IMR-90 (cell line): ENCODE data around the gene RAD51B. TPM values are rescaled to one million over a fixed set of nuclear protein-coding genes. Genes with fewer than 3 reads are reported as not detected.

Source experiments
- ATAC-seq: fragments of 200-7000 bp; cut with Tn5 transposase; 2 replicates; pipeline ENCODE4 v1.9.1; 2020; ENCODE audit warnings: low read depth, mild to moderate bottlenecking, moderate library complexity
- BruUV-seq: library from RNA; stranded (reverse); fragments of 400-500 nt; replicated peaks from 2 replicates; lab custom pipeline; 2021; lab: Mats Ljungman, UMichigan
- CTCF ChIA-PET: fragments of 300-600 bp; formaldehyde crosslinking; extraction: SDS; loops from one replicate; lab custom pipeline; 2021; ENCODE audit warnings: antibody characterized with exemption; lab: Yijun Ruan, JAX
- POLR2A ChIA-PET: fragments of 300-600 bp; sonication (Branson Sonifier 250); formaldehyde crosslinking; loops from one replicate; lab custom pipeline; 2022; ENCODE audit warnings: antibody characterized with exemption; ENCODE audit not compliant: unreplicated experiment; lab: Charles Lee
- DNase-seq: peaks from one replicate; pipeline ENCODE4 v3.0.0; 2013
- H2AFZ ChIP-seq: replicated peaks from 2 replicates; pipeline ENCODE3; 2013; ENCODE audit warnings: low read length, mild to moderate bottlenecking; ENCODE audit not compliant: poor library complexity
- H2AK5ac ChIP-seq: 2 replicates; pipeline ENCODE4 v1.6.1; 2013; ENCODE audit warnings: low read depth, low read length, inconsistent platforms
- H2AK9ac ChIP-seq: replicated peaks from 2 replicates; pipeline ENCODE3; 2013; ENCODE audit warnings: mild to moderate bottlenecking, low read depth, low read length, moderate library complexity; ENCODE audit not compliant: poor library complexity
- H2BK120ac ChIP-seq: 2 replicates; pipeline ENCODE4 v1.6.1; 2013; ENCODE audit warnings: low read depth, low read length, inconsistent platforms
- H2BK15ac ChIP-seq: 3 replicates; pipeline ENCODE4 v1.6.1; 2013; ENCODE audit warnings: low read depth, low read length, inconsistent platforms
- H2BK20ac ChIP-seq: 2 replicates; pipeline ENCODE4 v1.6.1; 2013; ENCODE audit warnings: low read depth, mild to moderate bottlenecking, inconsistent platforms, low read length, moderate library complexity
- H2BK5ac ChIP-seq: 2 replicates; pipeline ENCODE4 v1.6.1; 2013; ENCODE audit warnings: mild to moderate bottlenecking, low read depth, low read length, inconsistent platforms; ENCODE audit not compliant: poor library complexity, severe bottlenecking
- H3K14ac ChIP-seq: replicated peaks from 2 replicates; pipeline ENCODE4 v1.6.1; 2013; ENCODE audit warnings: low read depth, low read length, inconsistent platforms
- H3K18ac ChIP-seq: 2 replicates; pipeline ENCODE4 v1.6.1; 2013; ENCODE audit warnings: low read depth, low read length, control low read depth
- H3K23ac ChIP-seq: 2 replicates; pipeline ENCODE4 v1.6.1; 2013; ENCODE audit warnings: low read depth, low read length, inconsistent platforms
- H3K27ac ChIP-seq: 2 replicates; pipeline ENCODE4 v1.5.1; 2013; ENCODE audit warnings: mild to moderate bottlenecking, control low read depth, low read length; ENCODE audit not compliant: insufficient read depth
- H3K27me3 ChIP-seq: 2 replicates; pipeline ENCODE4 v1.6.1; 2013; ENCODE audit warnings: low read length; ENCODE audit not compliant: control insufficient read depth, insufficient read depth
- H3K36me3 ChIP-seq: 2 replicates; pipeline ENCODE4 v1.6.1; 2013; ENCODE audit warnings: low read length, mixed read lengths; ENCODE audit not compliant: control insufficient read depth, insufficient read depth
- H3K4ac ChIP-seq: 2 replicates; pipeline ENCODE4 v1.6.1; 2013; ENCODE audit warnings: low read depth, low read length, inconsistent platforms
- H3K4me1 ChIP-seq: 2 replicates; pipeline ENCODE4 v1.6.1; 2013; ENCODE audit warnings: low read length, mixed read lengths; ENCODE audit not compliant: control insufficient read depth, insufficient read depth
- H3K4me2 ChIP-seq: 2 replicates; pipeline ENCODE4 v1.6.1; 2013; ENCODE audit warnings: low read depth, mild to moderate bottlenecking, control low read depth, low read length, moderate library complexity
- H3K4me3 ChIP-seq: 2 replicates; pipeline ENCODE4 v1.5.1; 2013; ENCODE audit warnings: low read depth, mild to moderate bottlenecking, control low read depth, low read length, moderate library complexity; ENCODE audit not compliant: insufficient read depth
- H3K56ac ChIP-seq: 2 replicates; pipeline ENCODE4 v1.6.1; 2013; ENCODE audit warnings: low read length, inconsistent platforms; ENCODE audit not compliant: insufficient read depth; ENCODE audit errors: extremely low read depth
- H3K79me1 ChIP-seq, 2 experiments: 2 replicates each; pipeline ENCODE4 v1.6.1; 2013; ENCODE audit warnings: low read length in 2 of 2, inconsistent platforms in 1 of 2, low read depth in 1 of 2
- H3K9ac ChIP-seq: 2 replicates; pipeline ENCODE4 v1.6.1; 2013; ENCODE audit warnings: low read depth, low read length, control low read depth
- H3K9me1 ChIP-seq: 2 replicates; pipeline ENCODE4 v1.6.1; 2013; ENCODE audit warnings: low read length, inconsistent platforms; ENCODE audit not compliant: insufficient read depth
- H3K9me3 ChIP-seq: 2 replicates; pipeline ENCODE4 v1.6.1; 2013; ENCODE audit warnings: low read length; ENCODE audit not compliant: control insufficient read depth, insufficient read depth
- H4K20me1 ChIP-seq: 2 replicates; pipeline ENCODE4 v1.6.1; 2013; ENCODE audit warnings: low read length, inconsistent platforms; ENCODE audit not compliant: insufficient read depth
- H4K5ac ChIP-seq: 2 replicates; pipeline ENCODE4 v1.6.1; 2013; ENCODE audit warnings: mild to moderate bottlenecking, low read depth, low read length, control low read depth
- H4K8ac ChIP-seq, 2 experiments: 2 replicates each; pipeline ENCODE4 v1.6.1; 2013; ENCODE audit warnings: low read depth in 2 of 2, low read length in 2 of 2, control low read depth in 1 of 2, inconsistent platforms in 1 of 2
- H4K91ac ChIP-seq: 2 replicates; pipeline ENCODE4 v1.6.1; 2013; ENCODE audit warnings: low read depth, low read length, inconsistent platforms; ENCODE audit not compliant: insufficient read depth
- BHLHE40 ChIP-seq: fragments of 150-350 bp; IDR thresholded peaks from 2 replicates; pipeline ENCODE4 v1.6.1; 2016; ENCODE audit warnings: mild to moderate bottlenecking, low read depth, low read length
- CEBPB ChIP-seq: IDR thresholded peaks from 2 replicates; pipeline ENCODE4 v1.6.1; 2012; ENCODE audit warnings: low read depth, low read length, improper control_type of control experiment
- CHD1 ChIP-seq: IDR thresholded peaks from 2 replicates; pipeline ENCODE4 v1.6.1; 2012; ENCODE audit warnings: low read depth, low read length, improper control_type of control experiment
- CTCF ChIP-seq: conservative IDR thresholded peaks from 2 replicates; pipeline ENCODE4 v1.5.1; 2012; ENCODE audit warnings: mild to moderate bottlenecking, low read depth, low read length, improper control_type of control experiment
- FOS ChIP-seq: fragments of 150-350 bp; IDR thresholded peaks from 2 replicates; pipeline ENCODE4 v1.6.1; 2016; ENCODE audit warnings: low read depth, low read length
- MAFK ChIP-seq: IDR thresholded peaks from 2 replicates; pipeline ENCODE4 v1.6.1; 2012; ENCODE audit warnings: low read depth, low read length, improper control_type of control experiment
- MAZ ChIP-seq: IDR thresholded peaks from 2 replicates; pipeline ENCODE4 v1.6.1; 2012; ENCODE audit warnings: low read depth, mild to moderate bottlenecking, low read length, improper control_type of control experiment, moderate library complexity, borderline replicate concordance
- MXI1 ChIP-seq: IDR thresholded peaks from 2 replicates; pipeline ENCODE4 v1.6.1; 2012; ENCODE audit warnings: low read depth, mild to moderate bottlenecking, low read length, moderate library complexity, borderline replicate concordance
- NFE2L2 ChIP-seq: fragments of 150-350 bp; IDR thresholded peaks from 2 replicates; pipeline ENCODE4 v1.6.1; 2016; ENCODE audit warnings: low read depth, mild to moderate bottlenecking, low read length
- POLR2A ChIP-seq: IDR thresholded peaks from 2 replicates; pipeline ENCODE4 v1.6.1; 2012; ENCODE audit warnings: mild to moderate bottlenecking, low read depth, low read length
- RAD21 ChIP-seq: IDR thresholded peaks from 2 replicates; pipeline ENCODE4 v1.6.1; 2012; ENCODE audit warnings: low read length, improper control_type of control experiment
- RCOR1 ChIP-seq: IDR thresholded peaks from 2 replicates; pipeline ENCODE4 v1.6.1; 2012; ENCODE audit warnings: mild to moderate bottlenecking, low read length, improper control_type of control experiment; ENCODE audit not compliant: insufficient replicate concordance
- RFX5 ChIP-seq: IDR thresholded peaks from 2 replicates; pipeline ENCODE4 v1.8.0; 2012; ENCODE audit warnings: low read depth, mild to moderate bottlenecking, low read length, moderate library complexity
- SMC3 ChIP-seq: fragments of 150-350 bp; IDR thresholded peaks from 2 replicates; pipeline ENCODE4 v1.6.1; 2016; ENCODE audit warnings: low read depth, mild to moderate bottlenecking, antibody characterized with exemption, low read length, moderate library complexity
- USF2 ChIP-seq: fragments of 150-350 bp; IDR thresholded peaks from 2 replicates; pipeline ENCODE4 v1.6.1; 2017; ENCODE audit warnings: mild to moderate bottlenecking, antibody characterized with exemption, low read length, low read depth
- WGBS, 2 experiments: methylation state at CpG; one replicate each; pipeline versions ENCODE4 v1.1.5 to v1.1.7; 2013; ENCODE audit warnings: missing lambda C conversion rate in 2 of 2; ENCODE audit not compliant: insufficient read length in 1 of 2; ENCODE audit errors: extremely low coverage in 2 of 2; 5-methylcytosine and 5-hydroxymethylcytosine counted together
- dilution Hi-C: fragments of 300-500 bp; cut with HindIII; formaldehyde crosslinking; loops from one replicate; pipeline ENCODE4 v1.14.3; 2018; ENCODE audit warnings: low sequenced_read_pairs; ENCODE audit not compliant: unreplicated experiment
- in situ Hi-C: fragments of 300-500 bp; cut with MboI; formaldehyde crosslinking; loops from 3 replicates; pipeline ENCODE4 v1.14.3; 2019; ENCODE audit warnings: low sequenced_read_pairs, inconsistent platforms, mixed read lengths
- intact Hi-C: fragments of 100-400 bp; cut with micrococcal nuclease; formaldehyde crosslinking; loops from 2 replicates; pipeline ENCODE4 v1.10.0; 2022
- polyA plus RNA-seq, 3 experiments: library from polyadenylated mRNA; depleted of rRNA; stranded (reverse); fragments of >200 nt; gene quantifications; 2 replicates each; pipeline ENCODE4 v1.2.3, GENCODE V29; 2012; ENCODE audit warnings: low replicate concordance in 1 of 3
- total RNA-seq: library from RNA; depleted of rRNA; stranded (reverse); fragments of >200 nt; gene quantifications from 2 replicates; pipeline ENCODE4 v1.2.3, GENCODE V29; 2012

The RAD51B gene
- total and polyA plus RNA-seq, 2 of the 4 experiments (the other 2 are of a cell fraction) = 5.1 to 18.8 TPM

GRCh38 chr14:68246074-68246785, 426.7 kb downstream of the RAD51B start:
- Histone ChIP-seq H3K56ac (no peak overlapping the region), H2BK120ac (peak overlapping the region; percentile 78), H2BK5ac (no peak overlapping the region), H4K91ac (peak overlapping the region; percentile 14; the same call in 1 of the 2 replicates), H3K79me1 (peaks cover 3 to 13% of the 10 kb centered on the region in 2 experiments; a peak in 2 of 4 replicates), H3K9ac (no peak overlapping the region), H3K4me1 (peaks cover 25% of the 10 kb centered on the region), H3K4me2 (no peak overlapping the region), H2BK15ac (peak overlapping the region; percentile 90), H4K20me1 (no peaks in the 10 kb centered on the region), H3K9me3 (no peaks in the 10 kb centered on the region), H3K23ac (peak overlapping the region; percentile 70; the same call in 1 of the 2 replicates), H4K5ac (peak overlapping the region; percentile 47), H2AK9ac (no peak overlapping the region), H3K36me3 (no peaks in the 10 kb centered on the region), H3K14ac (peak overlapping the region; percentile 71; the same call in 1 of the 2 replicates), H3K18ac (peak overlapping the region; percentile 81), H2AK5ac (peak overlapping the region; percentile 71; the same call in 1 of the 2 replicates), H3K9me1 (peaks cover 10% of the 10 kb centered on the region; the same call in 1 of the 2 replicates), H4K8ac (peak overlapping the region; percentile 21 to 85; a peak in 2 of 4 replicates), H3K4me3 (no peak overlapping the region), H3K4ac (peak overlapping the region; percentile 63), H3K27ac (peak overlapping the region; percentile 18; the same call in 1 of the 2 replicates), H2BK20ac (peak overlapping the region; percentile 85), H3K27me3 (no peaks in the 10 kb centered on the region), H2AFZ (no peak overlapping the region)
- in situ Hi-C loops (loop anchor here (5.0 kb wide), 1 partner anchor 571 kb away; no protein-coding TSS in a partner anchor), intact Hi-C loops (loop anchor here (5.0 kb wide), 7 partner anchors 146 to 441 kb away; no protein-coding TSS in a partner anchor), dilution Hi-C loops (no loop called here)
- ChIA-PET CTCF (interaction anchor here (0.6 to 1.0 kb wide), 5 partner anchors 254 to 543 kb away, joined by 3 read pairs; no protein-coding TSS in a partner anchor), POLR2A (interaction anchor here (0.7 to 1.0 kb wide), 3 partner anchors 142 to 545 kb away, joined by 3 to 10 read pairs (median 3); no protein-coding TSS in a partner anchor)
- DNase-seq (no peak), ATAC-seq (no peak)
- WGBS, 2 experiments = no CpG with 5 or more reads among the region's 3 CpGs
- BruUV-seq = no TSS peak
- TF ChIP-seq NFE2L2 (no peak), BHLHE40 (no peak), RAD21 (no peak), USF2 (no peak), MXI1 (no peak), MAFK (no peak), CEBPB (no peak), RCOR1 (no peak), RFX5 (no peak), MAZ (no peak), FOS (no peak), CTCF (no peak), POLR2A (no peak), CHD1 (no peak), SMC3 (no peak)
